ENCODE data around the gene TENM4. TPM values are rescaled to one million over a fixed set of nuclear protein-coding genes. Genes with fewer than 3 reads are reported as not detected.

The TENM4 gene
- total RNA-seq, 1 donor from 2014 or later = not detected

GRCh38 chr11:78800096-78800690, 640.6 kb downstream of the TENM4 start:
- no peak for DNase-seq (ENCODE audit: low read depth in 2 of 2)

GRCh38 chr11:78798663-78799062, 642.2 kb downstream of the TENM4 start:
- DNase-seq (ENCODE audit: low read depth in 2 of 2) = peak; percentile 51 to 76

GRCh38 chr11:78797559-78797958, 643.3 kb downstream of the TENM4 start:
- peak in 1 of 2 donors; percentile 41 for DNase-seq (ENCODE audit: low read depth in 2 of 2)

- DNase-seq (ENCODE audit: low read depth in 2 of 2) = peak in 1 of 2 donors; percentile 91
Measured at GRCh38 chr11:78796956-78797355, 643.9 kb downstream of the TENM4 start.

GRCh38 chr11:78795621-78796261, 645.1 kb downstream of the TENM4 start:
- no peak for DNase-seq (ENCODE audit: low read depth in 2 of 2)

- DNase-seq (ENCODE audit: low read depth in 2 of 2) = no peak
Measured at GRCh38 chr11:78791964-78792363, 648.9 kb downstream of the TENM4 start.

- peak in 1 of 2 donors; percentile 52 for DNase-seq (ENCODE audit: low read depth in 2 of 2)
Measured at GRCh38 chr11:78791254-78791653, 649.6 kb downstream of the TENM4 start.

- no peak for DNase-seq (ENCODE audit: low read depth in 2 of 2)
Measured at GRCh38 chr11:78790784-78791183, 650.0 kb downstream of the TENM4 start.

- DNase-seq (ENCODE audit: low read depth in 2 of 2) = no peak
Measured at GRCh38 chr11:78789375-78789774, 651.5 kb downstream of the TENM4 start.

GRCh38 chr11:78788533-78788932, 652.3 kb downstream of the TENM4 start:
- DNase-seq (ENCODE audit: low read depth in 2 of 2) = no peak

- DNase-seq (ENCODE audit: low read depth in 2 of 2) = no peak
Measured at GRCh38 chr11:78787696-78788095, 653.1 kb downstream of the TENM4 start.

GRCh38 chr11:78786746-78787145, 654.1 kb downstream of the TENM4 start:
- DNase-seq (ENCODE audit: low read depth in 2 of 2) = no peak

- DNase-seq (ENCODE audit: low read depth in 2 of 2) = no peak
Measured at GRCh38 chr11:78786086-78786485, 654.7 kb downstream of the TENM4 start.

GRCh38 chr11:78784321-78785061, 656.3 kb downstream of the TENM4 start:
- no peak for DNase-seq (ENCODE audit: low read depth in 2 of 2)

GRCh38 chr11:78783846-78784245, 657.0 kb downstream of the TENM4 start:
- DNase-seq (ENCODE audit: low read depth in 2 of 2) = no peak

- DNase-seq (ENCODE audit: low read depth in 2 of 2) = no peak
Measured at GRCh38 chr11:78783301-78783700, 657.5 kb downstream of the TENM4 start.

- no peak for DNase-seq (ENCODE audit: low read depth in 2 of 2)
Measured at GRCh38 chr11:78782725-78783124, 658.1 kb downstream of the TENM4 start.

- DNase-seq (ENCODE audit: low read depth in 2 of 2) = no peak
Measured at GRCh38 chr11:78780889-78781288, 659.9 kb downstream of the TENM4 start.

GRCh38 chr11:78773492-78773891, 667.3 kb downstream of the TENM4 start:
- no peak for DNase-seq (ENCODE audit: low read depth in 2 of 2)

GRCh38 chr11:78773077-78773476, 667.8 kb downstream of the TENM4 start:
- DNase-seq (ENCODE audit: low read depth in 2 of 2) = no peak

GRCh38 chr11:78772186-78772585, 668.6 kb downstream of the TENM4 start:
- no peak for DNase-seq (ENCODE audit: low read depth in 2 of 2)

GRCh38 chr11:78770931-78771330, 669.9 kb downstream of the TENM4 start:
- no peak for DNase-seq (ENCODE audit: low read depth in 2 of 2)

- no peak for DNase-seq (ENCODE audit: low read depth in 2 of 2)
Measured at GRCh38 chr11:78768971-78769370, 671.9 kb downstream of the TENM4 start.

Measured in lung microvascular endothelial cell (primary cell).